Liver (tissue), 9 donors: ENCODE data around the gene RAB31. TPM values are rescaled to one million over a fixed set of nuclear protein-coding genes. Genes with fewer than 3 reads are reported as not detected.

Experiments used
- DNase-seq: peaks from one replicate; pipeline ENCODE4 v3.0.0-alpha.2; 2017; ENCODE audit warnings: low spot score
- H3K27ac ChIP-seq, 2 donors: one replicate each; pipeline ENCODE4 v1.7.0; 2013; ENCODE audit warnings: inconsistent platforms in 2 of 2, low read length in 2 of 2, control low read depth in 1 of 2, low read depth in 1 of 2, mild to moderate bottlenecking in 1 of 2
- H3K27me3 ChIP-seq, 4 donors: one replicate each; pipeline versions ENCODE4 v1.6.1 to v1.7.0; 2013; ENCODE audit warnings: low read length in 3 of 4, inconsistent platforms in 1 of 4, mild to moderate bottlenecking in 1 of 4, moderate library complexity in 1 of 4; ENCODE audit not compliant: control insufficient read depth in 4 of 4, insufficient read depth in 4 of 4
- H3K36me3 ChIP-seq, 4 donors: one replicate each; pipeline versions ENCODE4 v1.6.1 to v1.7.0; 2013; ENCODE audit warnings: low read length in 3 of 4, mild to moderate bottlenecking in 3 of 4, low read depth in 1 of 4, moderate library complexity in 1 of 4; ENCODE audit not compliant: control insufficient read depth in 4 of 4, insufficient read depth in 3 of 4
- H3K4me1 ChIP-seq, 4 donors: one replicate each; pipeline versions ENCODE4 v1.6.1 to v1.7.0; 2013; ENCODE audit warnings: low read length in 3 of 4, mild to moderate bottlenecking in 3 of 4, moderate library complexity in 1 of 4; ENCODE audit not compliant: control insufficient read depth in 4 of 4, insufficient read depth in 4 of 4
- H3K4me3 ChIP-seq, 3 donors: one replicate each; pipeline versions ENCODE4 v1.6.1 to v1.7.0; 2013; ENCODE audit warnings: low read length in 3 of 3, control low read depth in 1 of 3, low read depth in 1 of 3, mild to moderate bottlenecking in 1 of 3
- H3K9ac ChIP-seq, 2 donors: one replicate each; pipeline ENCODE4 v1.7.0; 2013; ENCODE audit warnings: low read length in 2 of 2, mild to moderate bottlenecking in 2 of 2, moderate library complexity in 2 of 2, control low read depth in 1 of 2, low read depth in 1 of 2
- H3K9me3 ChIP-seq, 4 donors: one replicate each; pipeline versions ENCODE4 v1.6.1 to v1.7.0; 2013; ENCODE audit warnings: low read length in 3 of 4; ENCODE audit not compliant: control insufficient read depth in 4 of 4
- CTCF ChIP-seq: fragments of 150-350 bp; IDR thresholded peaks from 2 replicates; pipeline ENCODE4 v1.5.1; 2017; ENCODE audit warnings: improper control_type of control experiment, low read depth, low read length; ENCODE audit not compliant: missing input control
- EGR1 ChIP-seq, 2 donors: IDR thresholded peaks; 2 replicates each; pipeline ENCODE4 v1.6.1; 2016 to 2018; ENCODE audit warnings: antibody characterized with exemption in 2 of 2, low read depth in 2 of 2
- HNF4G ChIP-seq: IDR thresholded peaks from 2 replicates; pipeline ENCODE4 v1.6.1; 2016; ENCODE audit warnings: antibody characterized with exemption
- MAX ChIP-seq: IDR thresholded peaks from 2 replicates; pipeline ENCODE4 v1.6.1; 2016; ENCODE audit warnings: antibody characterized with exemption
- RAD21 ChIP-seq, 2 donors: IDR thresholded peaks; 2 replicates each; pipeline ENCODE4 v1.6.1; 2016; ENCODE audit warnings: antibody characterized with exemption in 2 of 2, mild to moderate bottlenecking in 2 of 2
- REST ChIP-seq: IDR thresholded peaks from 2 replicates; pipeline ENCODE4 v1.6.1; 2016; ENCODE audit warnings: antibody characterized with exemption, mild to moderate bottlenecking
- RXRA ChIP-seq, 2 donors: IDR thresholded peaks; 2 replicates each; pipeline ENCODE4 v1.6.1; 2017 to 2018; ENCODE audit warnings: antibody characterized with exemption in 2 of 2, mild to moderate bottlenecking in 1 of 2
- SP1 ChIP-seq: IDR thresholded peaks from 2 replicates; pipeline ENCODE4 v1.6.1; 2018; ENCODE audit warnings: antibody characterized with exemption, mild to moderate bottlenecking
- TAF1 ChIP-seq: conservative IDR thresholded peaks from 2 replicates; pipeline ENCODE4 v1.6.1; 2016; ENCODE audit warnings: antibody characterized with exemption, mild to moderate bottlenecking
- ZBTB33 ChIP-seq: IDR thresholded peaks from 2 replicates; pipeline ENCODE4 v1.6.1; 2016; ENCODE audit warnings: antibody characterized with exemption
- WGBS: extraction: QIAGEN DNeasy Blood & Tissue Kit; methylation state at CpG from one replicate; pipeline ENCODE4 v1.1.7; 2013; 5-methylcytosine and 5-hydroxymethylcytosine counted together
- polyA plus RNA-seq, 2 donors: library from polyadenylated mRNA; stranded (reverse) in 1 of 2; unstranded in 1 of 2; fragments of 200-250 nt in 1 of 2; fragments of >200 nt in 1 of 2; fragmentation: Nextera tagmentation in 1 of 2; extraction: Ambion mirVana in 1 of 2; gene quantifications; one replicate each; pipeline versions ENCODE4 v1.2.1 to v1.2.3, GENCODE V29; 2013 to 2015
- total RNA-seq, 2 donors: library from RNA; depleted of rRNA; stranded (reverse); fragments of >200 nt; gene quantifications; one replicate each; pipeline ENCODE4 v1.2.3, GENCODE V29; 2014
- donor health status: healthy.
- donor health status: healthy.
- donor health status: healthy.
- donor health status: healthy.
- donor health status: healthy.

RAB31 gene
- total and polyA plus RNA-seq, 4 donors, result 3.6 to 12.8 (median 9.7) TPM

GRCh38 chr18:9771261-9771976 is 63.3 kb downstream of the RAB31 start (continued):
- TF ChIP-seq CTCF (peak; percentile 92), RXRA (IDR thresholded peaks at IDR 0.05) (no peak), MAX (no peak), HNF4G (no peak), RAD21 (IDR thresholded peaks at IDR 0.05) (peak; percentile 88 to 92), EGR1 (IDR thresholded peaks at IDR 0.05; ENCODE audit: low read depth in 2 of 2) (no peak), TAF1 (no peak)

GRCh38 chr18:9771977-9772660 is 64.0 kb downstream of the RAB31 start:
- 80% methylated on average over 14 of the region's 14 CpGs for WGBS
- Histone ChIP-seq H3K27ac (peak overlapping the region in 1 of 2 donors; percentile 9), H3K27me3 (no peaks in the 10 kb centered on the region), H3K9me3 (no peaks in the 10 kb centered on the region), H3K4me3 (no peak overlapping the region), H3K4me1 (peaks cover 0 to 6% (median 0%) of the 10 kb centered on the region in 4 donors), H3K36me3 (no peaks in the 10 kb centered on the region), H3K9ac (no peak overlapping the region)
- TF ChIP-seq TAF1 (no peak), RXRA (IDR thresholded peaks at IDR 0.05) (no peak), REST (no peak), CTCF (no peak), SP1 (no peak), ZBTB33 (no peak)
- no peak for DNase-seq
